GM18870 (cell line): ENCODE measurements around the gene MOSPD2.

Source experiments
- ATAC-seq: cut with Tn5 transposase; IDR thresholded peaks from one replicate; pipeline ENCODE4 v1.9.1; 2021; ENCODE audit warnings: moderate library complexity; ENCODE audit not compliant: unreplicated experiment

MOSPD2 gene

GRCh38 chrX:14872851-14873675 lies at the start of gene MOSPD2, which contains the start of gene FANCB:
Gene MOSPD2, plus strand, starts transcription at chrX:14873421. Its CDS starts 108 bp downstream, at chrX:14873529.
Gene FANCB, minus strand, starts transcription at chrX:14873069. Its CDS starts 7,559 bp downstream, at chrX:14865510.
- ATAC-seq = peak; percentile 97

DNA sequence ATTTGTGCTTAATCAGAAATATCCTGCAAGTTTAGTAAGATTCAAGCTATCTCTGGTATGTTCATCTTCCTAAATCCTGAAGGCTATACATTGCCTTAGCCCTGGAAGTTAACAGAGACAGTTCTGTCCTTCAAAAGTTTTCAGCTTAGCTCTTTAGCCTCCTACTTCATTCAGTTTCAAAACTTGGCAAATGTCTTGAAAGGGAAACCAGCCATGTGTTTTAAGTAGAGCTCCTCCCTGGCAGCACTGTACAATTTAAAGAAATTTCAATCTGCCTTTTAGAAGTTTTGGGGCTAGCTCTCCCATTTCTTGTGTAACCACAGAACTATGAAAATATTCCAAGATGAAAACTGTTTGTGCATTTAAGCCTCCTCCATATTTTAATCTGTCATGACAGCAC lies 47.4 kb upstream of the MOSPD2 start:
- no peak for ATAC-seq

DNA sequence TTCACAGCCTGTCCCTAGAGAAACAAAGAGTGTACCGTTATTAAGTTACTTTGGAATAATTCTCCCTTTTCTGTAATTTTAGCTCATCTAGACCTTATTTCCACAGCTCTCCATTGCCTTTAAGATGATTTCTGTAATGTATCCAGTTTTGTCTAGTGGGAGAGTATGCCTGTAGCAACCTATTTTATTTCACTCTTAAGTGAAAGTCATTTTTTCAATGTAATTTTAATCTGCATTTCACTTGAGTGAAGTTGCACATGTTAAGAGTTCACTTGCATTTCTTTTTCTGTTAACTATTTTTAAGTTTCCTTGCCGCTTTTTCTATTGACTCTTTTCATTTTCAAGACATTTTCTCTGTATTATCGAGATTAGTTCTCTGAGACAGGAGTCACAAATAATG lies 46.9 kb upstream of the MOSPD2 start:
- ATAC-seq = no peak

- ATAC-seq = no peak
Measured at GRCh38 chrX:14829643-14830042, 43.6 kb upstream of the MOSPD2 start.

DNA sequence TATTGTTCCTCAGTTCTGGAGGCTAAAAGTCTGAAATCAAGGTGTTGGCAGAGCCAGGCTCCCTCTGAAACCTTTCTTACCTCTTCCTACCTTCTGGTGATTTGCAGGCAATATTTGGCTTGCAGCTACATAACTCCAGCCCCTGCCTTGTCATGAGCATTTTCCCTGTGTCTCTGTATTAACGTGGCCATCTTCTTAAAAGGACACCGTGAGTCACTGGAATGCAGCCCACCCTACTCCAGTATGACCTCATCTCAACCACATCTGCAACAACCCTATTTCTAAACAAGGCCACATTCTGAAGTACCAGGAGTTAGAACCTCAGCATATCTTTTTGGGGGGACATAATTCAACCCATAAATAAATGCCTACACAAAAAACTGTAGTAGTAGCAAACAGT lies 41.1 kb upstream of the MOSPD2 start:
- no peak for ATAC-seq

DNA sequence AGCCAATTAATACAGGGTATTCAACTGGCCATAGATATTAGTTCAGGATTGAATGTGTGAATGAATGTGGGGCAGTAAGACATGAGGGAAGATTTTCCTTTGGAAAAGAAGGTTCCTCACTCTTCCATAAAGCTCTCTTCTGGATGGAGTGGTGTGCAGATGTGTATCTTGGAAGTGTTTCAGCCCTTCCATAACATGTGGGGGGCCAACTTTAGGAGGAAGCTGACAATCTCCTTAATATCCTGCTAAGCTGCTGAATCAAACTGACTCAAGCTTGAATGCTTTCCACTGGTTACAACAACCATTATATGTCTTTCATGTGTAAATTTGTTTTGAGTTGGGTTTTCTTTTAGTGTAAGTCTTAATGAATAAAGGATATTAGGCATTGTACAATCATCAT lies 40.6 kb upstream of the MOSPD2 start:
- ATAC-seq = no peak

GRCh38 chrX:14837155-14837554 lies 36.1 kb upstream of the MOSPD2 start:
- ATAC-seq = no peak

DNA sequence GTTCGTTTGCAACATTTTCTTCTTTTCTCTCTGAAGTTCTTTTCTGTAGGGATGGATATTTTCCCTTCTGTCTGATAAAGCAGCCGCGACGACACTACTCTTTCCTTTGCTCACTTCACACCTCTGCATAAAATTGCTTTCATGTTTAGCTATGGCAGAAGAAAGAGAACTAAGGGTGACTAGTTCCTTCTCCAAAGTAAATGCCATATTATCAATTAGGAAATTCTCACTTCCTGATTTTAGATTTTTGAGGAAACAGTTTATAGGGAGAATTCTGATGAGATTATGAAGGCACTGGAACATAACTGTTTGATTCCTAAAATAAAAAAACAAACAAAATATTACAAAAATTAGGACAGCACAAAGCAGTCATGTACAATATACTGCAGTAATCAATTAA lies 29.6 kb upstream of the MOSPD2 start:
- ATAC-seq = no peak

- no peak for ATAC-seq
Measured at GRCh38 chrX:14851526-14851925, 21.7 kb upstream of the MOSPD2 start.

- ATAC-seq = no peak
Measured at GRCh38 chrX:14864631-14865030, 8.6 kb upstream of the MOSPD2 start.

GRCh38 chrX:14865201-14865600 lies 8.0 kb upstream of the MOSPD2 start:
- ATAC-seq = no peak

DNA sequence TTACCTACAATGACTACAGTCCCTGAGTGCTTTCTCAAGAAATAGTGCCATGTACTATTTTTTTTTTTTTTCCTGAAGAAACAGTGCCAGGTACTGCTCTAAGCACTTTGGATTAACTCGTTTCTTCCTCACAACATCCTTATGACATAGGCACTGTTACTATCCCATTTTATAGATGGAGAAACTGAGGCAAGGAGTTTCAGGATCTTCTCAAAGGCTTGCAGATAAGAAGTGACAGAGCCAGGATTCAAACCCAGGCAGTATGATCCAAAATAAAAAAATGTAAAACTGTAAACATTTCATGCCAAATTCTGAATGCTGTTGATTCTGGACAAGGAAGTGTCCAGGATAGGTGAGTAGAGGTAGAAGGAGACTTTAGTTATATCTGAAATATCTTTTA lies 1.5 kb upstream of the MOSPD2 start:
- no peak for ATAC-seq

DNA sequence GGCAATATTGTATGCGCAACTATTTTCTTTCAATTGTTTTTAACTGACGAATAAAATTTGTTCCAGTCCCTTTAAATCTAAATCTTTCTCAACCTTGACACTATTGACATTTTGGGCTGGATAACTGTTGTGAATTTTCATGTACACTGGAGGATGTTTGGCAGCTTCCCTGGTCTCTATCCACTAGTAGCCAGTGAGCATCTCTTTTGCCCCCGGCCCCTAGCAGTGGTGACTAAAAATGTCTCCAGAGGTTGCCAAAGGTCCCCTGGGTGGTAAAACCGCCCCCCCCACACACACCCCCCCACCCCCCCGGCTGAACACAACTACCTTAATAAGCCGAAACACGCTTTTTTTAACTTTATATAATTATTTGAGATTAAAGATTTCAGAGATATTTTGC lies 866 bp upstream of the MOSPD2 start:
- no peak for ATAC-seq

GRCh38 chrX:14873676-14874049 lies 442 bp downstream of the MOSPD2 start:
- ATAC-seq = no peak

DNA sequence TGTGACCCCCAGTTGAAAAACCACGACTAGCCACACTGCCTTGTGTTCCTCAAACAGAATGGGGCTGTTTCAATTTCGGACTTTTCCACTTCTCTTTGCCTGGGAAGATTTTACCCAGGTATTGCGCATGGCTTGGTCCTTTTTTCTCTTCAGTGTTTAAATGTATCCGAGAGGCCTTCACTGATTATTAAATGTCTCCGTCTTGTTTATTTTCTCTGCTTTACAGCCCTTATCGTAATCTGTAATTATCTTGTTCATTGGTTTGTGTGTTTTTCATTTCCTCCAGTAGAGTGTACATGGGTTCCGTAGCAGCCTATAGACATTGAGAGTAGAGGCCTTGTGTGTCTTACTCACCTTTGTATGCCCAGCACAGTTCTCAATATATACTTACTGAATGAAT lies 2.4 kb downstream of the MOSPD2 start:
- no peak for ATAC-seq

DNA sequence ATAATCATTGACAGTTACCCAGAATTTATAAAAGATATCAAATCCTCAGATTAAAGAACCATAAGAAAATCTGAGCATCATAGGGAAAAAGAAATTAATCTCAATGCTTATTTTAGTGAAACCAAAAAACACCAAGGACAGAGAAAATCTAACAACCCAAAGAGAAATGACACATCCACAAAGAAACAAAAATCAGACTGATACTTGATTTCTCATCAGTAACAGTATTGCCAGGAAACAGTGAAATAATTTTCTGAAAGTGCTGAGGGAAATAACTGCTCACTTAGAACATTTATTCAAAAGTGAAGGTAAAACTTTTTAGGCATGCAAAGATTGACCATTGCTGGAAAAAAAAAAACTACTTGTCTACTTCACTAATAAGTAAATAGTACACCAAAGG lies 10.6 kb downstream of the MOSPD2 start:
- ATAC-seq = no peak

DNA sequence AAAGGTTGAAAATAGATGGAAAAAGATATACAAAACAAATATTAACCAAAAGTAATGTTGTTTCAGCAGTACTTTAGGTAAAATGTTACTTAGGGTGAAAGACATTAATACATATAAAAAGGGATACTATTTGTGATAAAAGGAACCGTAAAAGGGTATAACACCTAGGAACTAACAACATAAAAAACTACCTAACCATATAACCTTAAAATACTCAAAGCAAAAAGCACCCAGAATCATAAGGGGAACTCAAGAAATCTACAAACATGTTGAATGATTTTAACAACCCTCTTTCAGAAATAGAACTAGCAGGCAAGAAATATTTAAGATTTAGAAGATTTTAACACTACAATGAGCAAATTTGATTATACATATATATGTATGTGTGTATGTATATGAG lies 11.5 kb downstream of the MOSPD2 start:
- no peak for ATAC-seq

- ATAC-seq = no peak
Measured at GRCh38 chrX:14886252-14886651, 13.0 kb downstream of the MOSPD2 start.

DNA sequence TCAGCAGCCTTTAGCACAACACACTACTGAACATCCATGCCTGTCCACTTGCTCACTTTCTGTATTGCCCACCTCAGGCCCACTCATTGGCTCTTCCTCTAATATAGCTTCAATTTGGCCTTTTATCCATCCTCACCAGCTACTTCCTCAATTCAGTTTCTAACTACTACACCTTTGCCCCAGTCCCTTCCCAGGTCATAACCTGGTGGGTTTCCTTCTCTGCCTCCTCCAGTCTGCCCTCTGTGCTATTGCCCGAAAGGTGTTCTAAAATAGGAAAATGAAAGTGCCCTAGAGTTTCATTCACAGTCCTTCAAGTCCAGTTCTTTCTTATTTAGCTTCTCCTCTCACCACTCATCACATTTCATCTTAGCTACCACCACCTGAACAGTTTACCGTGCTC lies 23.1 kb downstream of the MOSPD2 start:
- peak; percentile 41 for ATAC-seq

GRCh38 chrX:14897042-14897441 lies 23.8 kb downstream of the MOSPD2 start:
- no peak for ATAC-seq

DNA sequence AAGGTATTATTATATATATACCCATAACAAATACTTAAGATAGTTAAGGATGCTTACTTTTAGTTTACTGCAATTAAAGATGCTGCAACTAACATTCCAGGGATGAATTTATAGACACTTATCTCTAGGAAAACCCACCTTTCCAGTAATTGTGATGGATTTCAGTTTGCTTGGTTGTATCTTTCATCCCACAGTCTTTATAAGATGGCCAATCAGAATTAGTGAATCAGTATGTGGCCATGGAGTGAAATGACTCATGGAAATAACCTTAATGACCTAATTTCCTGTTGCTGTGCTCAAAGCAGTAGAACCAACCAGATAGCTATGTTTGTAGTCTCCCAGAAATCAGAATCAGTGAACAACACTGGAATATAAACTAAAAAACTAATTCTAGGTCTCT lies 26.4 kb downstream of the MOSPD2 start:
- peak; percentile 94 for ATAC-seq

DNA sequence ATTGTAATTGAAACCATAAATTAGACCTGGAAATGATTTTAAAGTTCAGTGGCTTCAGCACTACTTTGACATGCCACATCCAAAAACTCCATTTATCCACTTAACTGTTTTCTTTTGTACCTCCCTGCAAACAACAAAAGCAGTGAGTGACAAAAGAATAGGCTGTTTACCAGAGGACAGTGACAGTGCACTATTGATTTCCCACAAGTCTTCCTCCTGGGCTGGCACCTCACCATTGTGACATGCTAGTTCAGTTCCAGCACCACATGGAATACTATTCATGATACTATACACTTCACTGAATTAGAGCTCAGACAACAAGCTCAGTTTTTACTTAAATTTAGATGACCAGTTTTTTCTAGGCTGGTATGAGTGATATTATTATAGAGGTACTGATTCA lies 29.3 kb downstream of the MOSPD2 start:
- ATAC-seq = no peak

DNA sequence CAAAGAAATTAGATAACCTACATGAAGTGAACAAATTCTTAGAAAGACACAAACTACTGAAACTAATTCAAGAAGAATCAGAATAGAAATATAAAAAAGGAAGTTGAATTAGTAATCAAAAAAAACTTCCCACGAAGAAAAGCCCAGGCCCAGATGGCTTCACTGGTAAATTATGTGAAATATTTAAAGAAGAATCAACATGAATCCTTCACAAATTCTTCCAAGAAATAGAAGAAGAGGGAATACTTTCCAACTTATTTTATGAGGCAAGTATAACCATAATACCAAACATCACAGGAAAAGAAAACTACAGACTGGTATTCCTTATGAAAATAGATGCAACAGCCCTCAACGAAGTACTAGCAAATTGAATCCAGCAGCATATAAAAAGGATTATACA lies 30.7 kb downstream of the MOSPD2 start:
- ATAC-seq = no peak
